Nephron (organoid): ENCODE results near the gene LIX1.

Experiments used
- H3K27ac Mint-ChIP-seq, 3 experiments: 2 replicates each; pipeline ENCODE4 v1.8.0; 2020; ENCODE audit warnings: mixed read lengths in 3 of 3, mild to moderate bottlenecking in 2 of 3, moderate library complexity in 1 of 3
- H3K27me3 Mint-ChIP-seq: 2 replicates; pipeline ENCODE4 v1.8.0; 2021; ENCODE audit warnings: low read depth, mild to moderate bottlenecking, moderate library complexity, mixed read lengths
- H3K36me3 Mint-ChIP-seq: 2 replicates; pipeline ENCODE4 v1.8.0; 2020; ENCODE audit warnings: low read depth, mixed read lengths
- H3K4me1 Mint-ChIP-seq: 2 replicates; pipeline ENCODE4 v1.8.0; 2020; ENCODE audit warnings: mixed read lengths
- H3K4me3 Mint-ChIP-seq, 3 experiments: 2 replicates each; pipeline ENCODE4 v1.8.0; 2020; ENCODE audit warnings: mild to moderate bottlenecking in 3 of 3, mixed read lengths in 3 of 3, moderate library complexity in 2 of 3
- H3K9me3 Mint-ChIP-seq: 2 replicates; pipeline ENCODE4 v1.8.0; 2020; ENCODE audit warnings: mixed read lengths
- CTCF ChIP-seq, 3 experiments: fragments of 200-600 bp; sonication (generic); IDR thresholded peaks; one replicate each; pipeline ENCODE4 v1.5.0; 2021; ENCODE audit warnings: antibody characterized with exemption in 3 of 3; ENCODE audit not compliant: unreplicated experiment in 3 of 3

The LIX1 gene

DNA sequence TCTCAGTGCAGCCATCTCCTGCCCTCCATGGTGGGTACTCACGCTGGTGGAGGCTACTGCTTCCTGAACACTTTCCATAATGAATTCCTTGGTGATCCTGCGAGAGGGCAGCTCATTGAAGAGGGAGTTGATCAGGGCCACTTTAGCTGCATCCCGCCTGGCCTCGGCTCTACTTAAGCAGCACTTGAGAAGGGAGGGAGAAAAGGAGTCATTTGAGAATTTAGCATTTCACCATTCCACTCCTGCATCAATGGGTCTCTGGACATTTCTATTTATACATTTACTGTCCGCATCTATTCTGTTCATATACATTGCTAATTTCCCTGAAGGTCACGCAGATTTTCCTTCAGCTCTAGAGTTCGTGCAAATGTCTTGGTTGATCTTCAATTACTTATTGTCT is 35.1 kb downstream of the LIX1 start:
- H3K27ac Mint-ChIP-seq: no peak overlapping the region
- H3K4me3 Mint-ChIP-seq: no peak overlapping the region
- peaks cover 18% of the 10 kb centered on the region for H3K4me1 Mint-ChIP-seq
- no peaks in the 10 kb centered on the region for H3K36me3 Mint-ChIP-seq
- H3K9me3 Mint-ChIP-seq: no peaks in the 10 kb centered on the region
- H3K27me3 Mint-ChIP-seq: peaks cover 6% of the 10 kb centered on the region
- TF ChIP-seq CTCF (IDR thresholded peaks at IDR 0.05; ENCODE audit: unreplicated experiment in 3 of 3): no peak

DNA sequence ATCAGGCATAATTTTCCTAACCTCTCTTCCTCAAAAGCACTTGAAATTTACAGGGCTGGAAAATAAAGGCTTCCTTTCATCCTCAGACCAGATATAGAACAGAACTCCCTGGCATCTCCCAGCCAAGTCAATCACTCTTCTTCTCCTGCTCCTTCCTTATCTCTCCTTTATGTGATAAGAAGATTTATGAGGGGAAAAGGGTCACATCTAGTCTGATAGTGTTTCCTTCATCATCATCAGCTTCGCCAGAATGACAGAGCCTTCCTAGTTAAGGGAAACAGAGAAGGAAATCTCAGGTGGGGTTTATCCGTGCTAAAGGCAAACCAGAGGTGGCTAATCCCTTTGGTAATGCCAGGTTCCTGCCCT is 36.2 kb downstream of the LIX1 start:
- H3K9me3 Mint-ChIP-seq: no peaks in the 10 kb centered on the region
- TF ChIP-seq CTCF (IDR thresholded peaks at IDR 0.05; ENCODE audit: unreplicated experiment in 3 of 3): no peak
- peaks cover 6% of the 10 kb centered on the region for H3K27me3 Mint-ChIP-seq
- H3K4me3 Mint-ChIP-seq: no peak overlapping the region
- no peak overlapping the region for H3K27ac Mint-ChIP-seq
- H3K4me1 Mint-ChIP-seq: peaks cover 14% of the 10 kb centered on the region
- no peaks in the 10 kb centered on the region for H3K36me3 Mint-ChIP-seq

DNA sequence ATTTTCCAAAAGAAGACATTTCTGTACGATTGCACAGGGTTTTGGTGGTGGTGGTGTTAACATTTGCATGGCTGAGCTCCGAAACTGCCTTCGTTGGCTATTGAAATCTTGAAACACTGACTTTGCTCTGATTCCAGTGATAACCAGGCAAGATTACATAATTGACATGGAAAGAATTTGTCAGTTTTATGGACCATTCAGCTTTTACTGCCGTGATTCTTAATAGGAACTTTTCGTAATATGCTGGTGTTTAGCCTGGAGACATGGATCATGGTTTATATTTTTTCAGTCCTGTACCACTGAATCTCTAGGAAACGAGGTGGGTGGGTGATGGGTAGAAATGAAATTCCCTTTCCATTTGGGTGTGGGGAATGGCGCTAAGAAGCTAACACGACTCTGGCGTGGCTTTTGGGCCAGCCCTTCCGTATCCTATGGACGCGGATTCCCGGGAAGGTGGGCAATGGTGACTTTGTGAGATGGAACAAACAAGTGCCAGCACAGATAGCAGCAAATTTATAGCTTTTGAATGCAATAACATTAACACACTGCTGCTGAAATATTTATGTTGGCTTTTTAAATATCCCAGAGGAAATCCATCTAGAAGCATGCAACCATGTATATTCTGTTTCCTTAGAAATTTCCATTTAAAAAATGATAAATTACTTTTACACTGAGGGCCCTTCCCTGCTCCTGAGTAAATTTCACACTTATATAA is 36.8 kb downstream of the LIX1 start:
- H3K4me3 Mint-ChIP-seq: no peak overlapping the region
- peaks cover 14% of the 10 kb centered on the region for H3K4me1 Mint-ChIP-seq
- H3K9me3 Mint-ChIP-seq: no peaks in the 10 kb centered on the region
- peaks cover 6% of the 10 kb centered on the region for H3K27me3 Mint-ChIP-seq
- TF ChIP-seq CTCF (IDR thresholded peaks at IDR 0.05; ENCODE audit: unreplicated experiment in 3 of 3): no peak
- H3K36me3 Mint-ChIP-seq: no peaks in the 10 kb centered on the region
- H3K27ac Mint-ChIP-seq: no peak overlapping the region

DNA sequence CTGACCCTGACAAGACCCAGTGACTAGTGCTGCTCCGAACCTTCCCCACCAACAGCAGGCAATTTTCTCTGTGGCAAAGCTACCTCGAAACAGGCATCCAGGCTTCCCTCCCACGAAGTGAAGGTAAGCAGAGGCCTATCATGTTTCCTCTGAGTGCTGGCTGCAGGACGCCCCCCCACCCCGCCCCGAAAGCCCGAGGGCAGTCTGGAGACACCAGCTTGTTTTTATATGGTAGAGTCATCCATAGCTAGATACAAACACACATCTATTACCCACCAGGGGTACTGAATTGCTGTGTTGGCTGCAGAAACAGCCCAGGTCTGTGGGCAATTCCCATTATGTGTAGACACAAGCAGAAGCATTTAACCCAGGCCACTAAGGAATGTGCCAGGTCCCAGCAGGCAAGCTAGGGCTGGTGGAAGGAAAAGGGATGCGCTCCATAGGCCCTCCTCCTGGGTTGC is 40.4 kb downstream of the LIX1 start:
- H3K4me1 Mint-ChIP-seq: peaks cover 39% of the 10 kb centered on the region
- H3K27me3 Mint-ChIP-seq: peaks cover 6% of the 10 kb centered on the region
- TF ChIP-seq CTCF (IDR thresholded peaks at IDR 0.05; ENCODE audit: unreplicated experiment in 3 of 3): no peak
- H3K9me3 Mint-ChIP-seq: no peaks in the 10 kb centered on the region
- H3K4me3 Mint-ChIP-seq: no peak overlapping the region
- H3K36me3 Mint-ChIP-seq: peaks cover 5% of the 10 kb centered on the region
- peak overlapping the region in 2 of 3 experiments; percentile 59 to 67 for H3K27ac Mint-ChIP-seq

DNA sequence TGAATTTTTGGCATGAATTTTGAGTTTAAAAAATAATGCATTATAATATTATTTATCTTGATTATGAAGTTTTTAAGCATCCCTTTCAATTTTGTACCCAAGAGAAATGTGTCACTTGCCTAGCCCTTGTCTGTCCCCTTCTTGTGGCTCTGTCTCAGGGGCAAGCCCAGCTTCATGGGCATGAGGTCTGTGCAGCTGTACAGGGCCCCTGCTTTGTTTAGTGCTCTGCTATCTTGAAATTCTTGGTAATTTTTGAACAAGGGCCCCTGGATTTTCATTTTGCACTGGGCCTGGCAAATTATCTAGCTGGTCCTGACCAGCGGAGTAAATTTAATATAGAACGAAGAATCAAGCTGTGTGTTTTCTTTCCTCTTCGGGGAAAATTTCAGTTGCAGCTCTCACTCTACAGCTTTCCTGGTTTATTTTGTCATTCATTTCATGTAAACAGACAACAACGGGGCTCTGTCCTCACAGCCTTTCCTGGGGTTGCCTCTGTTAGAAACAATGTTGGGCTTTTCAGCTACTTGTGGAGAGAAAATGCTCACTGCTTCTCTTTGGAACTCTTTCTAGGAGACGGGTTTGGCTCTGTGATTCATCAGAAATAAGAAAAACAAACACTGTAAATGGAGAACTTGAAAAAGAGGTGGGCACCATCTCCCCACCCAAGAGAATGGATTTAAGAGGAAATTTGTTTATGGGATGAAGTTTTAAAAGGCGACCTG is 41.1 kb downstream of the LIX1 start:
- no peak for TF ChIP-seq CTCF (IDR thresholded peaks at IDR 0.05; ENCODE audit: unreplicated experiment in 3 of 3)
- H3K4me1 Mint-ChIP-seq: peaks cover 45% of the 10 kb centered on the region
- H3K27ac Mint-ChIP-seq: peak overlapping the region; percentile 22 to 67 (median 59)
- H3K27me3 Mint-ChIP-seq: peaks cover 6% of the 10 kb centered on the region
- peaks cover 5% of the 10 kb centered on the region for H3K36me3 Mint-ChIP-seq
- H3K9me3 Mint-ChIP-seq: no peaks in the 10 kb centered on the region
- H3K4me3 Mint-ChIP-seq: no peak overlapping the region
